GM19099 (cell line): ENCODE results near the gene RABGGTB.

Experiments used
- POLR2A ChIP-seq: IDR thresholded peaks from 3 replicates; pipeline ENCODE4 v1.6.1; 2011; ENCODE audit warnings: low read depth; ENCODE audit not compliant: insufficient read length; ENCODE audit errors: extremely low read depth

RABGGTB gene

DNA sequence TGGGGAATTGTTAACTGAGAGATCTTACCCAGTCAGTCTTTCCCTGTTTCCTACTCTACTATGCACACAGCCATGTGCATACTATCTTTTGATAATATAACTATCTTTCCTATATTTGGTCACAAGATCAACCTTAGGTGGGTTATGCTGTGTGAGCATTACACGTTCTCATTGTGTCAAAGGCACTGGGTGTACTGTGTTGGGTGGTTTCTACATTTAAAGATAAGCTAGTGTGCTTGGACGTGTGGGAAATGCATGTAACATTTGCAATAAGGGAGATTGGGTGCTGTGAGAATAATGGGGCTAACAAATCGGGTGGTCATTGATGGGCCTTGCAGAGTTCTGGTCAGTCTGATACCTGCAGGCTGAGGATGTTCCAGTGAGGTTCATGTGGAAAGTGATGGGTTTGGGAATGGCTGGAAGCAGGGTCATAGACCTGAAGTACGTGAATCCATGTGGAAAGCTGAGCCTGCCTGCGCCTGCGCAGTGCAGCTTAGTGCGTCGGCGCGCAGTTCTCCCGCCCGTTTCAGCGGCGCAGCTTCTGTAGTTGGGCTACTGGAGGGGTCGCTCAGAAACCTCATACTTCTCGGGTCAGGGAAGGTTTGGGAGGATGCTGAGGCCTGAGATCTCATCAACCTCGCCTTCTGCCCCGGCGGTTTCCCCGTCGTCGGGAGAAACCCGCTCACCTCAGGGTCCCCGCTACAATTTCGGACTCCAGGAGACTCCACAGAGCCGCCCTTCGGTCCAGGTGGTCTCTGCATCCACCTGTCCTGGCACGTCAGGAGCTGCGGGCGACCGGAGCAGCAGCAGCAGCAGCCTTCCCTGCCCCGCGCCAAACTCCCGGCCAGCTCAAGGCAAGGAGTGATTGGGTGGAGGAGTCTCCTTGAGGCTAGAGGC, 10.6 kb downstream of the RABGGTB start, which contains the start of gene MSH4:
Gene MSH4, plus strand, starts transcription at position 507 of the 897 bp plus-strand sequence. Its CDS starts 104 bp downstream, at position 611.
- peak; percentile 48 for TF ChIP-seq POLR2A

DNA sequence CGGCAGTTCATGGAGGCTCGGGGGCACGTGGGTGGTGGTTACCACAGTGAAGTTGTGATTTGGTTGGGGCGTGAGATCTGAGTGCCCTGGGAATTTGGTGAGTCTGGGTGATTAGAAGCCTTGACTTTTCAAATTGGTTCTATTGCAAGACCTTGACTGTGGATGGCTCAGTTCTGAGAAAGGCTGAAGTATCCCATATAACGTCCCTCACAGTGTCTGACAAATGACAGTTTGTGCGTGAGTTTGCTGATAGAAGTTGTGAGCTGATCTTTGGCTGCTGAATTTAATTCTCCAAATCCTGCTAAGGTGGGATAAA, 11.2 kb downstream of the RABGGTB start:
- TF ChIP-seq POLR2A = no peak

DNA sequence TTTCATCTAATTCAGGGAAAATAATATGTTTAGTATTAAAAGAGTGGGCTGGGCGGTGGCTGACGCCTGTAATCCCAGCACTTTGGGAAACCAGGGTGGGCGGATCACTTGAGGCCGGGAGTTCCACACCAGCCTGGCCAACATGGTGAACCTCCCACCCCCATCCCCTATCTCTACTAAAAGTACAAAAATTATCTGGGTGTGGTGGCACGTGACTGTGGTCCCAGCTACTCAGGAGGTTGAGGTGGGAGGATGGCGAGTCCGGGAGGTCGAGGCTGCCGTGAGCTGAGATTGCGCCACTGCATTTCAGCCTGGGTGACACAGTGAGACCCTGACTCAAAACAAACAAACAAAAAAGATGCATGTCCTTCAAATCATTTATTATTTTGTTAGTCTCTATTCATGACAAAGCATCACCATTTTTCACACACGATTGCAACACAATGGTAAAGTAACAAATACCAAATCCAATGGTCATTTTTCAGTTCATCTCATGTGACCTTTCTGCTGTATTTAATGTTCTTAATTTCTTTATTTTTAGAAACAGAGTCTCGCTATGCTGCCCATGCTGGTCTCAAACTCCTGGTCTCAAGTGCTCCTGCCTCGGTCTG, 11.7 kb downstream of the RABGGTB start:
- no peak for TF ChIP-seq POLR2A

DNA sequence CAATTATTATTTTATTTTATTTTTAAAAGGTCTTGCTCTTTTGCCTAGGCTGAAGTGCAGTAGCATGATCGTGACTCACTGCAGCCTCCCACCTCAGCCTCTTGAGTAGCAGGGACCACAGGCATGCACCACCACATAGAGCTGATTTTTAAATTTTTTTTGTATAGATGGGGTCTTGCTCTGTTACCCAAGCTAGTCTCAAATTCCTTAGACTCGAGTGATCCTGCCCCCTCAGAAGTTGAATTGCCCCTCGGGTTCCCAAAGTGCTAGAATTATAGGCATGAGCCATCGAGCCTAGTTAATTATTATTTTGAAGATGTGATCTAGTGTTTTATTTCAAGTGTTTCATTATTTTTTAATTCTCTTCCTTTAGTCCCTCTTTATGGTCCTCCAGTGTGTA, 22.9 kb downstream of the RABGGTB start:
- no peak for TF ChIP-seq POLR2A

DNA sequence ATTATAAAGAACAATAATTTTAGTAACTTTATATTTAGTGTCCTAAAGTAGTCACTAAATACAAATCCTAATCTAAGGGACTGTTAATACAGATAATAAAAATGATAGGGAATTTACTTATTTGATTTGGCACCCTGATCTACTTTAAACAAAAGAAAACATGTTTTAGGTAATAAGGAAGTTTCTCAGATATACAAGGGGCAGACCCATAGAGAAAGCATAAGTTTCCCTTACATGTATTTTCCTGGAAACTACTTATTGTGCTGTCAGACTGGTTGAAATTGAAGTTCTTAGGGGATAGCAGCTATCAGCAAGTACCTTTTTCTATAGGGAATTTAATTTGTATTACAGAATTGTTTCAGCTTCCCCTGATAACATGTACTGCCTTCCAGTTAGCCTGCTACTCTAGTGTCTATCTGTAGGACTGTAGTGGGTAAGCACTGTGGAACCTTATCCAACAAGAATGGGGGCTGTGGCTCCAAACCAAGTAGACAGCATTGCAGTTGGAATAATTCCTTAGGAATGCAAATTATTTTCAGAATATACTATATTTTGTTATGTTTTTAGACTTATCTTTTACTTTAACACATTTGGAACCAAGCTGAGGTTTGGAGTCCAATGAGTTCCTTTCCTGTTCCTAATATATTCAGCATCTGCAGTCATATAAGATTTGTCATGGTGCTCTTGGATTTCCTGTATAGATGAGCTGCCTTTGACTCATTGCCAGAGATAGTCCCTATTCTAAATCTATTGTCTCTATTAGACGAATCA, 25.3 kb downstream of the RABGGTB start:
- no peak for TF ChIP-seq POLR2A

DNA sequence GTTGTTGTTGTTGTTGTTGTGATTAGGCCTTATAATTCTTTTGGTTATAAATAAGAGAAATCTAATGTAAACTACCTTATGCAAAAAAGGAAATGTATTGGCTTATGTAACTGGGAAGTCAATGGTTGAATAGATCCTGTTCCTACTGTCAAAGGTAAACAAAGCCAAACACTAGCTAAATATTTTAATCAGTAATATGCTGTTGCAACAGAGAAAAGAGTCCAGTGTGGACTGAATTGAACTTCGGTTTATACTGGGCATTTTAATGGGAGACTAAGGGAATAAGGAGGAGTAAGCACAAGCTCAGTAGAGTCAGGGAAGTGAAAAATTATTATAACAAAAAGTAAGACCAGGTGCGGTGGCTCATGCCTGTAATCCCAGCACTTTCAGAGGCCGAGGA, 26.0 kb downstream of the RABGGTB start:
- TF ChIP-seq POLR2A = no peak

DNA sequence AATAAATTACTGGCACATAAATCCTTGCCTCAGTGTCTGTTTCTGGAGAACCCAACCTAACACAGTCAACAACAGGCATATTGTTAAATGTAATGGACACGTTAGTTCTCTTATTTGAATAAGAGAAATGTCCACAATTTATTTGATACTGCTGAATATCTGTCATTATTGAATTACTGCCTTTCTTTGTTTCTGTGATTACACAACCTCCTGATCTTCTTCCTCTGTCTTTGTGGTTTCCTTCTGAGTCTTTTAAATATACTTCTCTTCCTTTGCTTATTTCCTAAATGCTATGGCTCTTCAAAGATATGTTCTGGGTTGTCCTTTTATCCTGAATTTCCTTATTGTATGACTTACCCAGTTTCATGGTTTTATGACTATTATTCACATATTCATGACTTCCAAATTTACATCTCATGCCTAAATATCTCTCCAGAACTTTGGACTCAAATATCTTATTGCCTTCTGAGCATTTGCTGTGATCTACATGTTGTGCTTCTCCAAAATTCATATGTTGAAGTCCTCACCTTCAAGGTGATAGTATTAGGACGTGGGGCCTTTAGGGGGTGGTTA, 50.6 kb downstream of the RABGGTB start:
- TF ChIP-seq POLR2A = no peak

DNA sequence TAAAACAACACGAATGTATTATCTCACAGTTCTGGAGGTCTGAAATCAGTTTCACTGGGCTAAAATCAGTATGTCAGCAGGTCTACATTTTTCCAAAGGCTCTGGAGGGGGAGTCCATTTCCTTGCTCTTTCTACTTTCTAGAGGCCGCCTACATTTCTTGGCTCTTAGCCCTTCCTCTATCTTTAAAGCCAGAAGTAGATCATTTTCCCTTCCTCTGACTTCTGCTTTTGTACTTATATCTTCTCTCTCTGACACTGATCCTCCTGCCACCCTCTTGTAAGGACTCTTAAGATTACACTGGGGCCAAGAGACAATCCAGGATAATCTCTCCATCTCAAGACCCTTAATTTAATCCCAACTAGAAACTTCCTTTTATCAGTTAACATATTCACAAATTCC, 52.0 kb downstream of the RABGGTB start:
- no peak for TF ChIP-seq POLR2A

DNA sequence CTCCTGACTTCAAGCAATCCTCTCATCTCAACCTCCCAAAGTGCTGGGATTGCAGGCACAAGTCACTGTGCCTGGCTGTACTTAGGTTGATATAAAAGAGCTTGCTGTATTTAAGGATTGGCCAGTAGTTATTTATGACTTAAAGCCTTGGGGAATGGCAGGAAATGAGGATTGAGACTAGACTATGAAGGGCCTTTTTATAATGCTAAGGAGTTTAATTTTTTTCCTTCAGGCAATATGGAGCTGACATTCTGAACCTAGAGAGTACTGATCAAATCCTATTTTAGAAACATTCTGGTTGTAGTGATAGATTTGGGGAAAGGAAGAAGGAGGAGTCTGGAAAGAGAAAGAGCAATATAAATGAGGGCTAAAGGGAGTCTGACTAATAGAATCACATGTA, 55.4 kb downstream of the RABGGTB start:
- TF ChIP-seq POLR2A = no peak
